ENCODE data around the gene SCNN1G. TPM values are rescaled to one million over a fixed set of nuclear protein-coding genes. Genes with fewer than 3 reads are reported as not detected.

SCNN1G gene
- polyA plus RNA-seq, 3 donors = 35.2 to 61.2 (median 42.2) TPM

GRCh38 chr16:23148513-23149266 lies 33.9 kb upstream of the SCNN1G start:
- no peak for DNase-seq

- peak; percentile 95 for DNase-seq
These were observed 33.1 kb upstream of the SCNN1G start, which contains the start of gene USP31 for GRCh38 chr16:23149267-23149992. Gene USP31, minus strand, starts transcription at chr16:23149452. Its CDS starts 182 bp downstream, at chr16:23149270.

DNA sequence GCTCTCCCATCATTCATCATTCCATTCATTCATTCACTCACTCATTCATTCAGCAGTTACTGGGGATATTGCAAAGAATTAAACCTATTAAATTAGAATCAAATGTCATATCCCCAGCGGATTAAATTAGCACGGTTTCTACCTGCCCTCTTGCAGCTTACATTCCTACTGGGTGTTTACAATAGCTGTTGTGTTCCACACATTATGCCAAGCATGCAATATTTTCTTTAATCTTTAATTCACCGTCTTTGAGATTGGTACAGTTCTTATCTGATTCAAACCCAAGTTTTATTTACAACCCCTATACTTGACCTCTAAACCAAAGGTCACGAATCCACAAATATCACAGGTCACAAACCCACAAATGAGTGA lies 32.6 kb upstream of the SCNN1G start:
- no peak for DNase-seq

DNA sequence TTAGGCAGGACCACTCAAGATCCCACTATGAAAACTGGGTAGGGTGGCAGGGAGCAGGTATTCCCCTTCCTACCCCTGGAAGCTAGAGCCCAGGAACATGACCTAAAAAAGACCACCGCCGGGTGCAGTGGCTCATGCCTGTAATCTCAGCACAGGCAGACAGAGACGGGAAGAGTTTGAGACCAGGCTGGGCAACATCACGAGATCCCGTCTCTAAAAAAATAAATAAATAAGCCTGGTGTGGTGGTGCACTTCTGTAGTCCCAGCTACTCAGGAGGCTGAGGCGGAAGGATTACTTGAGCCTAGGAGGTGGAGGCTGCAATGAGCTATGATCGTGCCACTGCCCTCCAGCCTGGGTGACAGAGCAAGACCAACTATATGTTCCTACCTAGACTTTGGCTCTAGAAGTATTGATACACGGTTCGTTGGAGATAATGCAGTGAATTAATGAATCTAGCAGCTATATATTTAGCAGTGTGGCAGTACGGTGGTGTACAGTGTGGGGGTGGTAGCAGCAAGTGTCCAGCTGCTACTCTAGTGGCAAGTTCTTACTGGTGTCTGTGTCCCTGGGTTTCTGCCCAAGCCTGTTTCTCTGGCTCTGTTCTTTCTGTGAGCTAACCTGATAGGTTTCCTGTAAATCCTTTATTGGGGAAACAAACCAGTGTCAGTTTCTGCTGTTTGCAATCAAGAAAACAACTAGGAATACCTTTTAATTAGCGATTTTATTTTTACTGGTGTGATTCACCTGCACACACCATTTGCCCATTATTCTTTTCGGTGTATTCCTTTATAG lies 30.0 kb upstream of the SCNN1G start:
- no peak for DNase-seq

DNA sequence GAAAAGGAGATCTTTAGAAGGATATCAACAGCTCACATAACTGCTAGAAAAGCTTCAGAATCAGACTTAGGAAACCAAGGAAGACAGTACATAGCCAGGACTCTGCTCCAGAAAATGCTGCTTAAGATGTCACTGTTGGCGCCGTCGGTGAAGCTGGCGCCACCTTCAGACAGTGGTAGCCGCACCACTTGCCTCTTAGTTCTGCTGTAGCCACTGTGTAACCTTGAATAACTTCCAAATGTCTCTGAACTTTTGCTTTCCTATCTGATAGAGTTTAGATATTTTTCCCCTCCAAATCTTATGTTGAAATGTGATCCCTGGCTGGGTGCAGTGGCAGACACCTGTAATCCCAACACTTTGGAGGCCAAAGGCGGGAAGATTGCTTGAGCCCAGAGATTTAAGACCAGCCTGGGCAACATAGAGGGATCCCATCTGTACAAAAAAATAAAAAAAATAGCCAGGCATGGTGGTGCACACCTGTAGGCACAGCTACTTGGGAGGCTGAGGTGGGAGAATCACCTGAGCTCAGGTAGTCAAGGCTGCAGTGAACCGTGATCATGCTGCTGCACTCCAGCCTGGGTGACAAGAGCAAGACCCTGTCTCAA lies 27.0 kb upstream of the SCNN1G start:
- DNase-seq = no peak

- DNase-seq = no peak
These were observed 26.4 kb upstream of the SCNN1G start for GRCh38 chr16:23156110-23156509.

DNA sequence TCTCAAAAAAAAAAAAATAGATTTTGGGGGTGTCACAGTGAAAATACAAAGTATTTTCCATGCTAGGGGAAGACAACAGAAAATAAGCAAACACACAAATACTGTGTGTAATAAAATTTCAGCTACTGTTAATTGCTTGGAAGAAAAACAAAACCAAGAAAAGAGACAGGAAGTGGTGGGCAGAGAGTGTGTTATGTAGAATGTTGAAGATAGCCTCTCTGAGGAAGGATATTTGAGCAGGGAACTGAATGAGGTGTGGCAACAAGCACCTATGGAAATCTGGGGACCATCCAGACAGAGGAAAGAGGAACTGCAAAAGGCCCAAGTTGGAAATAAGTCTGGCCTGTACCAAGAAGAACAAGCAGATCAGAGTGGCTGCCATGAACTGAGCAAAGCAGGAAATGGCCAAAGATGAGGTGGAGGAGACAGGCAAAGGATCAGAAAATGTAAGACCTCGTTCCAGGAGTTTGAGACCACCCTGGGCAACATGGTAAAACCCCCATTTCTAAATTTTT lies 25.5 kb upstream of the SCNN1G start:
- DNase-seq = no peak

DNA sequence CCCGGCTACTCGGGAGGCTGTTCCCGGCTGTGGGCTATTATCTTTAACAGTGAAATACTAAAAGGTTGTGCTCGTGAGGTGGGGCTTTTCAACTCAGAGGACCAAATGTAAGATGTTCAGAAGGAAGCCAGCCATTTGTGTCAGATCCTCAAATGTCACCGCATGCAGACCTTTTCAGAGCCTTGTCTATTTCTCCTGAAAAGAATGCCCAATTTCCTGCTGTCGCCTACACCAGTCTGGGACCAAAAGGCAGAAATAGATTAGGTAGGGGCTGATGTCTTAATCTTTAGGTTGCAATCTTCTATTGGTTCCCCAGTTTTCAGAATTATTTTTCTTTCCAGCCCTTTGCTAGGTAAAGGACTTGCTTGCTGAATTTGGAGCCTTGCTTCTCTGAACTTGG lies 24.4 kb upstream of the SCNN1G start:
- no peak for DNase-seq

DNA sequence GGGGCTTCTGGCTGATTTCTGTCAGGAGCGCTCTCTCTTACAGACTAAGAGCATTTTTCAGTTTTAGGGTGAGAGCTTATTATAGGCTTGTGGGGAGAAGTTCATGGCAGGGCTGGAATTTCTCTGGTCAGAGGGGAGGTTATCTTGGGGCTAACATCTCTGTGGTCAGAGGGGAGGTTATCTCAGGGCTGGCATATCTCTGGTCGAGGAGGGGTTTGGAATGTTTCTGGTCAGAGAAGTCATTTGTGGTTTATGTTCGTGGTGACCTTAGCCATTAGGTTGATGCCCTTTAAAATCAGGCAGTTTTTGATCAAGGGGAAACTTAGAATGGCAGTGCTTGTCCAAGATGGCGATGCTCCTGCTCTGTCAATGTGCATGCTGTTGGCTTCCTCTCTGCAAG lies 22.5 kb upstream of the SCNN1G start:
- no peak for DNase-seq

DNA sequence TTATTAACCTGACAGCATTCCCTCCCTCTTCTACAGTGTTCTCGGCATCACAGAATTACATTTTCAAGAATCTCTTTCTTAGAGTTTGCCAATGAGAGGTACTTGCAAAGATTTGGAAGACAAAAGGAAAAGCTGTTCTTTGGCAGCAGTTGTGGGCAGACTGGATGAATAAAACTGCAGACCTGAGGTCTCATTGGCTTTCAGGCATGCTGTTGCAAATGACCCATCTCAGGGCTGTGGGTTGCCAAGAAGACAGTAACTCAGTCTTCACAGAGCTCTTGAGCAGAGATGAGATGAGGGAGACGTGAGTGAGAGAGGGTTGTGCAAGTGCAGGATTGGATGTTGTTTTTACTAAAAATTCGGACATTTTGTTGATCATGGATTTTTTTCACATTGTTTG lies 22.0 kb upstream of the SCNN1G start:
- no peak for DNase-seq

GRCh38 chr16:23163921-23164320 lies 18.6 kb upstream of the SCNN1G start:
- no peak for DNase-seq

DNA sequence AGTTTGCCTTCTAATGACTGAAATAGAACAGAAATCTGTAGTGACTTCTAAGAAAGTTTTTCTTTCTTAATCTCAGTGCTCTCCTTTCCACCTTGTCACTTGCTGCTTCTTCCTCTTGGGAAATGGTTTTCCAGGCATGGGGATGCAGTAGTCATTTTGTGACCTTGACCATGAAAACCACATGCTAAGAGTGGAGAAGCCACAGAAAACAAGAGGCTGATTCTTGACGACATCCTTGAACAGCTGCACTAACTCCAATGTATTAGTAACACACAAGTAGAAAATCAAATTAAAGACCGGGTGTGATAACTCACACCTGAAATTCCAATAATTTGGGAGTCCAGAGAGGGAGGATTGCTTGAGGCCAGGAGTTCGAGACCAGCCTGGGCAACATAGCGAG lies 17.8 kb upstream of the SCNN1G start:
- DNase-seq = no peak

- no peak for DNase-seq
These were observed 10.0 kb upstream of the SCNN1G start for GRCh38 chr16:23172583-23172982.

DNA sequence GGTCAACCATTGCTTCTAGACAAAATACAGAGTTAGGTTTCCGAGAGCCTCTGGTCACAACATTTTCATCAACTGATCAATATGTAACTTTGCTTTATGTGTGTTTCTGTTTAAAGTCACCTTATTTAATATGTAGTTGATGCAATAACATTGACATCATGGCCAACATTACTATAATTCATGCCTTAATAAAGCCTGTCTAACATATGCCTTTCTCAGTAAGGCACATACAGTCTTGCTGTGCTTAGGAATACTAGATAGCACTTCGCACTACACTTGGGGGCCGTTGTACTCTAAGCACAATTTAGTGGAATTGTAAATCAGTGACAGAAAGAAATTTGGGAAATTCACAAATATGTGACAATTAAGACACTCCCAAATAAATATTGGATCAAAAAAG lies 9.6 kb upstream of the SCNN1G start:
- no peak for DNase-seq

- peak; percentile 38 for DNase-seq
These were observed 7.9 kb upstream of the SCNN1G start for GRCh38 chr16:23174622-23175021.

DNA sequence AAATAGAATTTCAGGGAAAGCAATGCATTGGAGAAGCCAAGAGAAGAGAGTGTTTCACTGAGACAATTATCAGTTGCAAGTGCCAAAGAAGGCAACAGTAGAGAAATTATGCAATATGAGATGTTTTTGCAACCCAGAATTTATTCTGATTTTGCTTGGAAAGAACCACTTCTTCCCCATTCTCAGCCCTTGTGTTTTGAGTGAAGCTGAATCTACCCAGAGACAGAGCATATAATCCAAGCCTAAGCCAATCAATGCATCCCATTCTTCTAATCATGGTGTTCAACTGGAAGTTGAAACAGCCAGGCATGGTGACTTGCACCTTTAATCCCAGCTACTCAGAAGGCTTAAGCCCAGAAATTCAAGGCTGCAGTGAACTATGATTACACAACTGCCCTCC lies 6.9 kb upstream of the SCNN1G start:
- no peak for DNase-seq

DNA sequence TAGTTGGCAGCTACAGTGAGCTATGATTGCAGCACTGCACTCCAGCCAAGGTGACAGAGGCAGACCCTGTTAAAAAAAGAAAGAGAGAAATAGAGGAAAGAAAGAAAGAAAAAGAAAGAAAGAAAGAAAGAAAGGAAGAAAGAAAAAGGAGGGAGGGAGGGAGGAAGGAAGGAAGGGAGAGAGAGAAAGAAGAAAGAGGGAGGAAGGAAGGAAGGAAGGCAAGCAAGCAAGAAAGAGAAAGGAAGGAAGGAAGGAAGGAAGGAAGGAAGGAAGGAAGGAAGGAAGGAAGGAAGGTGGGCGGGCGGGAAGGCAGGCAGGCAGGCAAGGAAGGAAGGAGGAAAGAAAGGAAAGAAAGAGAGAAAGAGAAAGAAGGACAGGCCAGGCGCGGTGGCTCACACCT lies 1.0 kb upstream of the SCNN1G start:
- no peak for DNase-seq

GRCh38 chr16:23182206-23182678 lies 303 bp upstream of the SCNN1G start:
- peak; percentile 69 for DNase-seq

GRCh38 chr16:23183543-23183862 lies 958 bp downstream of the SCNN1G start:
- no peak for DNase-seq

DNA sequence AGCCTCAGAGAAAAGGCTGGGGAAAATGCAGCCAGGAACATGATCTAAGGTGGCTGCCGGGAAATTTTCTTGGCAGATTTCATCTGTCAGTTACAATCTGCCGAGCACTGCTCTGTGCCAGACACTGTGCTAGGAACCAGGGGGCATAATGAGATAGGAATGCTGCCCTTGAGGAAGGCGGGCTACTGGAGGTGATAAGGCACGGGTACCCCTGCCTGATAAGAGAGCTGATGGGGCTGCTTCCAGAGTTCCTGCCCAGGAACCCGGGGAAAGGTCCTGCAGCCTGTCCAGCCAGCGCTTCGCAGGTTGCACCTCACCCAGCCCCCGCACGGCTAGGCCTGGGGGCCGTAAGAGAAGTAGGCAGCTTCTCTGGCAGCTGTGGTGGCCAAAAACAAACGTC lies 3.1 kb downstream of the SCNN1G start:
- no peak for DNase-seq

DNA sequence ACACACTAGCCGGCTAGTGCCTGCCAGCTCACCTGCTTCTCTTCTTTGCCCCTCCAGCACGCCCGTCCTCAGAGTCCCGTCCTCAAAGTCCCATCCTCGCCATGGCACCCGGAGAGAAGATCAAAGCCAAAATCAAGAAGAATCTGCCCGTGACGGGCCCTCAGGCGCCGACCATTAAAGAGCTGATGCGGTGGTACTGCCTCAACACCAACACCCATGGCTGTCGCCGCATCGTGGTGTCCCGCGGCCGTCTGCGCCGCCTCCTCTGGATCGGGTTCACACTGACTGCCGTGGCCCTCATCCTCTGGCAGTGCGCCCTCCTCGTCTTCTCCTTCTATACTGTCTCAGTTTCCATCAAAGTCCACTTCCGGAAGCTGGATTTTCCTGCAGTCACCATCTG lies 3.6 kb downstream of the SCNN1G start:
- no peak for DNase-seq

GRCh38 chr16:23187341-23187740 lies 4.8 kb downstream of the SCNN1G start:
- DNase-seq = no peak
